ENCODE data around the gene DTNB.
"Not testable (repeated sequence)": the region's sequence is repeated elsewhere in the genome, so short reads cannot be mapped to it uniquely, and the experiment has no call there.

DTNB gene

DNA sequence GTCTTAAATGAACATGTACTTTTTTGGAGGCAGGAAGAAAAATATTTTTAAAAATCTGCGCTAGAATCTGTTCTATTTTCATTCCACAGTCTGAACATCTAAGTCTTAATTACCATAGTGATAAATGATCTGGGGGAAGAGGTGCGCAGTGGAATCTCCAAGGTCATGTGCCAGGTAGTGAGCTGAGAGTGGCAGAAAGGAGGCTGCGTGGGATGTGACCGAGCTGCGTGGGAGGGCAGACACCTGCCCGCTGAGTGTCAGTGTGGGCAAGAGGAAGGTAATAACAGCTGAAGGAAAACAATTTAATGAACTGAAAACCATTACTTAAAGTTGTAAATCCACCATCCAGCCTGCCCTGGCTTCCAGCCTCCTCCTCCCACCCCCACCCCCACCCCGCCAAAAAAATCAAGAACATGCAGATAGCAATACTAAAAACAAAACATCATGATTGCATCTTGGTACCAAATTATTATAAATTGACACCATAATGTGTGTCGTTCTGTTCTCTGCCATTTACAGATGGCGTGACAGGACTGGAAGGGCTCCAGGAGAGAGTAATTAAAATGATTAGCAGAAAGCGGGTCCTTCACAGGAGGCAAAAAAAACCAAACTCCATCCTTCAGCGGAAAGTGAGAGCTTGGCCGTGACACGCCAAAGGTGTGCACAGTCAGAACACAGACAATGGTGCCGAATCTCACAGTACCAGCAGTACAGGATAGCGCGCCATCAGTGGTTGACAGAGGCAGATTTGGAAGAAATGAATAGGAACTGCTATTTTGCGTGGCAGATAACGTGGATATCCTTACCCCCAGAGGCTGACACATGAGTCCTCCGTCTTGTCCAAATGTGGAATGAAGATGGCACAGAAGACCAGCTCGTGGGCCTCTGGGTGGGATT, 11.4 kb upstream of the DTNB start:
- no peak for DNase-seq (ENCODE audit: low read depth in 2 of 2)

DNA sequence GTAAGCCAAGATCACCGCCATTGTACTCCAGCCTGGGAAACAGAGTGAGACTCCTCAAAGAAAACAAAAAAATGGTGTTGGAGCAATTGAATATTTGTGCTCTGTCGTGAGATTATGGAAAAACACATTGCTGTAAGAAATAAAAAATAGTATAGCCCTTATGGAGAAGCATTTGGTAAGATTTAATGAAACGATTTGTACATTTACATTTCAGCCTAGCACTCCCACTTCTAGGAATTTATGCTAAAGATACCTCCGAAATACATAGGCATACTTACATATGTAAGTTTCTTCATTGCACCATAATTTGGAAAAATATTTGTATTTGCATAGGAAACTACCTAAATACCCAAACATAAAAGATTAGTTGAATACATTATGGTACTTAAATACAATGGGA, 8.7 kb upstream of the DTNB start:
- DNase-seq (ENCODE audit: low read depth in 2 of 2): no peak

DNA sequence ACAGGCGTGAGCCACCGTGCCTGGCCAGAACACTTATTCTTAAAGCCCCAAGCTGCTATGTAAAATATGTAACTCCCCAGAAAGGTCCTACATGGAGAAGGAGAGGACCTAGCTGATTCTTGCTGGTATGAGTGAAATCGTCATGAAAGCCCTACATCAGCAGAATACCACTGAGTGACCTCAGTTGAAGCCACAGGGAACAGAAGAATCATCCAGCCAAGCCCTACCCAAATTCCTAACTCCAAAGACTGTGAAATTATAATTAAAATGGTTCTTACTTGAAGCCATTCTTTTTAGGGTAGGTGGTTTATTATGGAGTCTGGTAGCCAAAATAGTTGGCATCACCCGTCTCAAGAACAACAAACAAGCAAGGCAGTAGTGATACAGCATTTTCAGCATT, 4.5 kb upstream of the DTNB start:
- no peak for DNase-seq (ENCODE audit: low read depth in 2 of 2)

DNA sequence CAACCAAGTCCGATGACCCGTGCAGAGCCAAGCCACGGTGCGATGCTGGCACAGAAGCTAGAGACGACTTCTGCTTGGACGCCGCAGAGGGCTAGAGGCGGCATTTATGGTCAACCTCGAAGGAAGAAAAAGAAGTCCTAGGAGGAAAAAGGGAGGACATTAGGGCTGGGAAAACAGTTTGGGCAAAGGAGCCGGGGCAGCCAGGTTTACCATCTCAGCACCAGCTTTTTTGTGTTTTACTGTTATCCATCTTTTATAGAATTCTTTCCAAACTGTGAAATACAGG, 643 bp upstream of the DTNB start:
- DNase-seq (ENCODE audit: low read depth in 2 of 2): no peak

DNA sequence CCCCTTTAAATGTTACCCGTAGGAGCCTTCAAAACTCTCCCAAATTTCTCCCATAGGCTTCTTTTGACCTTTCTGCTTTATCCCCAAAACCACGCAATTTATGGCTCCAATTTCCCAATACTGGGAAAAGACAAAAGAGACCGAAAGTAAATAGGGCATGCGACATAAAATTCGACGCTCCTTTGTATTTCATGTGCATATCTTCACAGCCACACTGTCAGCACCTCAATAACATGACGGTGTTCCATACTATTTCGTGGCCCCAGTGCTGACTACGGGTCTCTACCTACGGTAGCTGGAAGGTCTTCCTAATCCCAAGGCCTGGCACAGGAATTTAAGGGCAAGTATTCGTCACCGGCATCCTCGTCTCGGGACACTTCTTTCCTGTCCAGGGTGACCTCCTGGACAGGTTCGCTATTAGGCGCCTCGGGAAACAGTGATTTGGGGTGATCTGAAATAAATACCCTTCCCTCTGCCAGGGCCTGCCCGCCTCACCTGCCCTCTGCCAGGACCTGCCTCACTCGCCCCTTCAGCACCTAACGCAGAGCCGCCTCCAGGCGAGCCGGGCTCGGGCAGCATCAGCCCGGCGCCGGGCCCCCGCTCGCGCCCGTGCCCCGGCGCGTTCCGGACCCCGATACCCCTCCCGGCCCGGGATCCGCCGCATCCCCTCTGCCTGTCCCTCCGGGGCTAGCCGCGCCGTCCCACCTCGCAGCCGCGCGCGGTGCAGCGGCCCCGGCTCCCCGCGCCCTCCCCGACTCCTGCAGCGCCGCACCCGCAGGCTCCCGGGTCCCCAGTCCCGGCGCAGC, 680 bp downstream of the DTNB start:
- peak; percentile 44 to 48 for DNase-seq (ENCODE audit: low read depth in 2 of 2)

DNA sequence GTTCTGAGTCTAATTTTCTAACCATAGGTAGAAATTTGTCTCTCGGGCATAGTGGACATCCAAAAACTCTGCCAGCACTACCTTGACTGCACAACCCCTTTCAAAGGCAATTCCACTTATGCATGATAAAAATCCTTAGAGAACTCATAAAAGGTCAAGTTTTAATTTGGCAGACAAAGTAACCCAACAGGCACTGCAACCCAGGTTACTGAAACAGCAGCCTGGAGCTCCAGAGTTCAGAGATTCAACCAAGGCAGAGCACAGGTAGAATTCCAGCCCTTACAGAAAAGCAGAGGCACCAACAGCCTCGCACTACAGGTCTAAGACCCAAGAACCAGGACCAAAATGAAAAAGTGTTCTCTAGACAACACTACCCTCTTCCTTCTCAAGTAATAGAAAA, 1.8 kb downstream of the DTNB start:
- DNase-seq (ENCODE audit: low read depth in 2 of 2): no peak

DNA sequence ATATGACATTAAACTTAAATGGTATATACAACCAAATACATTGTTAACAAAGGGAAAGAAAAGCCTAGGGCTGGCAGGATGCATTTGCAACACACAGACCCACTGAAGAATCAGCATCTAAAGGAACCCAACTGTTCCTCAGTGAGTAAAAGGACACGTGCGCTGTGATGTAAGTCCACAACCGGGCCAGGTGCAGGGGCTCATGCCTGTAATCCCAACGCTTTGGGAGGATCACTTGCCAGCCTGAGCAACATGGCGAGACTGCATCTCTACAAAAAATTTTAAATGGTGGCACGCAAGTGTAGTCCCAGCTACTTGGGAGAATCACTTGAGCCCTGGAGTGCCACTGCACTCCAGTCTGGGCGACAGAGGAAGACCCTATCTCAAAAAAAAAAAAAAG, 3.9 kb downstream of the DTNB start:
- DNase-seq (ENCODE audit: low read depth in 2 of 2): no peak

DNA sequence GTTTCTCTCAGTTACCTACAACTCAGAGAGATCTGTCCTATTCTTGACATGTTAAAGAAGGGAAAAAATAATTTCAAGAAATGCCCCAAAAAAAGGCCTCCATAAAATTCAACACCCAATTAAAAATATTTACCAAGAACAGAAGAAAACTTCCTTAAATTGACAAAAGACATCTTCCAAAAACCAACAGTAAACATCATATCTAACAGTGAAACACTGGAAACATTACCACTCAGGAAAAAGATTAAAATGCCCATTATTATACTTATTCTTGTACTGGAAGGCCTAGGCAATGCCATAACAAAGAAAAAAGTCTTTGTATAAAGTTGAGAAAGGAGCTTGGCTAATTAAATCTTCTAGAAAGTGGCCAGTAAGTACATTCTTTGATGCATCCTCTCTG, 7.2 kb downstream of the DTNB start:
- DNase-seq (ENCODE audit: low read depth in 2 of 2): no peak

DNA sequence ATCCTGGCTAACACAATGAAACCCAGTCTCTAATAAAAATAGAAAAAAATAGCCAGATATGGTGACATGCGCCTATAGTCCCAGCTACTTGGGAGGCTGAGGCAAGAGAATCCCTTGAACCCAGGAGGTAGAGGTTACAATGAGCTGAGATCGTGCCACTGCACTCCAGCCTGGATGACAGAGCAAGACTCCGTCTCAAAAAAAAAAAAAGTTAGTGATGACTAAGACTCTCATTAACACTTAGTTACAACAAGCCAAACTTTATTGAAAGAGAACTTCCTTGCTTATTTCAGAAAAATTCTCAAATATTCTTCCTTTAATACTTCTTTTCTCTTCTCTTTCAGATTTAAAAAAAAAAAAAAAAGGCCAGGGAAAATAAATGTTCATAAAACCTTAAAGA, 7.9 kb downstream of the DTNB start:
- DNase-seq (ENCODE audit: low read depth in 2 of 2): not testable (repeated sequence)

DNA sequence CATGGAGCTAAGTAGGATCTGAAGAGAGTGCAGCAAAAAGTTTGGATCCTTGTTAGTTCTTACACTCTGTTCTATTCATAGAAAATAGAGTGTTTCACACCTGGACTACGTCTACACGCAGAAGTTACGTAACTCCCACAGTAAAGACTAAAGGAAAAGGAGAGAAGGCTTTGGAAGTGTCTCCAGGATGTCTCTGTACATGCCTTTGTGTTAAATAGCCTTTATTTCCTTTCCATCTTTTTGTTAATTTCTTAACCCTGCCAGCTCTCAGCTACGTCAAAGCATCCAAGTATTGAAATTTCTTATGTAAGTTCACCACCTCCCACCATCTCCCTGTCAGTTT, 8.4 kb downstream of the DTNB start:
- DNase-seq (ENCODE audit: low read depth in 2 of 2): no peak

DNA sequence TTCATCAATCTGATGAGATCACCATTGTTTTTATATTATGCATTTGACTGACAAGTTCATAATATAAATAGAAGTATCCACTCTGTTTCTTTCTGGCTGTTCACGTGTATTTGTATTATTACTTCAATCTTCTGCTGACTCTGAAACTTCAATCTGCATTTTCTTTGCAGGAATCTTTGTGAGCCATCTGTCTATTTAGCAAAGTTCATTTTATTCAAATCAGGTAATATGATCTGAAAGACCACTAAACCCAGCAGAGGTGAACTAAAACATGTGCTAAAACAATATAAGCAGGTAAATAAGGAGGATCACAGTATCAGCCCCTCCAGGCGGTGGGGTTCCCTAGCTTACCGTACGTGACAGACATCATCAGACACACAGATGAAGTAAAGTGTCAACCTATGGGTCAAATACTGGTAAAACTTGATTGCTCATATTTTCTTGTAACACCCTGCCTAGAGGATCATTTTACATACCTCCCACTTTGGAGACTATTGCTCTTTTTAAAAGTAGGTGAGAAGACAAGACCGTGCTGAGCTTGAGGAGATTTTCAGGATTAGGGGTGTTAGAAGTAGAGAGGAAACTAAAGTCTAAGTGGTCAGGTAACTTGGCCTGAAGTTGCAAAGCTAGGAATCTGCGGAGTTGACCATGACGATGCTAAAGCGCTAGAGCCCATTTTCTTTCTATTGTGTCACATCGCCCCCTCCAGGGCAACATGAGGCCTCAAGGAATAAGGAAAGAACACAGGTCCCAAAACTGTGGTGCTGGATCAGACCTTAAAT, 9.0 kb downstream of the DTNB start:
- DNase-seq (ENCODE audit: low read depth in 2 of 2): no peak

DNA sequence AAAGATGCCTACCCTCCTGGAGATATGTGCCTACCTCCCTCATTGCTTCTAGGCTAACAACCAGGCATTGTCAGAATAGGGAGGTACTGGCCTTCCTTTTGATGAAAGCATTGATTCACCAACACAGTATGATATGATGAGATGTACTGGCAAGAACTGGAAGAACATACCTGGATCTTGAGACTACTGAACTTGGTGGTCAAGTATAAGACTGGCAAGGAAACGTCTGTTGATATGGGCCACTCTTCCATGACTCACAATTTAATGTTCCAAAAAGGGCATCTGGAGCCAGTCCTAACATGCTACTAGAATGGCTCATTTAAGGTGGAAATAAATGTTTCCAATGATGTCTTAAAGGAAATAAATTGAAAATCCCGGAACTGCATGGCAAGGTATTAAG, 18.1 kb downstream of the DTNB start:
- no peak for DNase-seq (ENCODE audit: low read depth in 2 of 2)

DNA sequence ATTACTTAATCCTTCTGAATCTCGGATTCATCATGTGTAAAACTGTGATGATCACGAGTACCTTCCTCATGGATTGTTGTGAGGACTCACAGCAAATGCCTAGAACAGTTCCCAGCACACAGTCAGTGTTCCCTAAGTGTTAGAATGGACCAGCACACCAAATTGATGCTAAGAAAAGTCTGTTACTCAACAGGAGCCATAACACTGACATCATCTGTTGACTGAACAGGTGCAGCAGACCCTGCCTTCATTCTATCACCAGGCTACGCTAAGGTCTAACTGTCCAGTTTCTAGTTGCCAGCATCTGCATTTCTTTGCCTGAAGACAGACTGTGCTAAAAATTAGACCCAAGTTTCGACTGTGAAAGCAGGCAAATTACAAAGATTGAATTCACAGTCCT, 18.6 kb downstream of the DTNB start:
- DNase-seq (ENCODE audit: low read depth in 2 of 2): no peak

DNA sequence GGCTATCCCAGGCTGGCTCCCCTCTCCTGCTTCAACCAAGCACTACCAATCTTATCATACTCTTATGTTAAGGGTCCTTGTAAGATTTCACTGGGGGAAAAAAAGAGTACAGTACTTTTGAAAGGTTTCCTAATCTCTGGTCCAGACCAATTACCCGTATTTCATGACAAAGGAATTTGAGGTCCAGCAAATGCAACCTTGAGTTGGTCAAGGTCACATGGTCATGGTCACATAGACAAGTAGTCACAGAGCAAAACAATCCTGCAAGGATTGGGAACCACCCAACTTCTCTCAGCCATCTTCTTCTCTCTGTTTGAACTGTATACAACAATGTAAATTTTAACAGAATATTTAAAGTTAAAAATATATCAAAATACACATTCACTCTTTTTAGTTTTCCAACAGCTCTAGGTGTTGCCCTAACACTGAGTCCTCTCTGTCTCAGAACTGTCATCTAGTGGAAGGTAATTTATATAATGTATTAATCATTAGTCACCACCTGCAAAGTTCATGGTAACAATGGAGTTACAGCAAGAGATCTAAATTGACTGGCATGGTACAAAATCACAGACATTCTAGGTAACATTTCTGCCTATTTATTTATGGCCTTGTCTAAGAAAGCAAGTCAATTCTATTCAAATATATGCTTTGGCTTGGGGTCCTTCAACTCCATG, 21.5 kb downstream of the DTNB start:
- no peak for DNase-seq (ENCODE audit: low read depth in 2 of 2)

DNA sequence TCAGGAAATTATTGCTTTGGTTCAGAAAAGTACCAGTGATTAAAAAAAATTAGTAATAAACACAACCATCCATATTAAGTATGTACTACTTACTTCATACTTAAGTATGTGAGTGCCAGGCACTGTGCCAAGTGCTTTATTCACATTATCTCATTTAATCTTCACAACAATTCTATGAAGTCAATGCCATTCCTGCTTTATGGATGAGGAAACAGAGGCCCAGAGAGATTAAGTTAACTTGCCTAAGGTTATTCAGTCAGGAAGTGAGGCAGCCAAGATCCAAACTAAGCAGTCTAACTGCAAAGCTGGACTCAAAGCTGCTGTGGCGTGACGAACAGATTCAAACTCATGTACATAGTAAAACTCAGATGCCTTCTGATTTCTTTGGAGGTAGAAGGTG, 22.3 kb downstream of the DTNB start:
- no peak for DNase-seq (ENCODE audit: low read depth in 2 of 2)

DNA sequence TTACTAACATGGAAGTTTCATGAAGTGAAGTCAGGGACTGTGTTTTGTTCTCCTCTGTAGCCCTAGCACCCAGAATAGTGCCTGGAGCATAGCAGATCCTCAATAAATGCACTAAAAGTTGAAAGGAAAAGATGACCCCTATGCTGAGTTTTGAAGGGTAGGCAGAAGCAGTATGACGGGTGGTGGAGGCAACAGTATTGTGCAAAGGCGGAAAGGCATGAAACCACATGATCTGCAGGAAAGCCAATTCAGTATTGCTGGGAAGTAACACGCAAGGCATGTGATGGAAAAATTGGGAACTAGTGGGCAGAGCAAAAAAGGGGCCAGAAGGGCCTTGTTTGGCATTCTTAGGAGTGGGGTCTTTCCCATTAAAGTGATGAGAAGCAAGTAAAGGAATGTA, 23.1 kb downstream of the DTNB start:
- DNase-seq (ENCODE audit: low read depth in 2 of 2): no peak

DNA sequence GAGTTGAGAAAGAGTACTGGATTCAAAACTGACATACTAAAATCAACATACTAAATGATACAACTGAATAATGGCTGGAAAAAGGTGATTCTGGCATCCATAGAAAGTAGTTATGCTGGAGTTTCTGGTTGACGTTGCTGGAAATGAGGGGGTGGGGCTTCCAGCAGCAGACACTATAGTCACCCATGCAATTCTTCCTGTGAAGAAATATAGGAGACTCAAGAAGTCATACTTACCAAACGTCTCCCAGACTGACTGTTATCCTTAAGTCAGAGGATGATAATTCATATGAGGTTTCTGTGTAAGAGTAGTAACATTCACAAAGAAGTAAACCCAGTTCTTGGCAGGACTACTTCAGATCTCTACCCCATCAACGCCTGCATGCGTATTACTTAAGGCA, 23.6 kb downstream of the DTNB start:
- no peak for DNase-seq (ENCODE audit: low read depth in 2 of 2)

DNA sequence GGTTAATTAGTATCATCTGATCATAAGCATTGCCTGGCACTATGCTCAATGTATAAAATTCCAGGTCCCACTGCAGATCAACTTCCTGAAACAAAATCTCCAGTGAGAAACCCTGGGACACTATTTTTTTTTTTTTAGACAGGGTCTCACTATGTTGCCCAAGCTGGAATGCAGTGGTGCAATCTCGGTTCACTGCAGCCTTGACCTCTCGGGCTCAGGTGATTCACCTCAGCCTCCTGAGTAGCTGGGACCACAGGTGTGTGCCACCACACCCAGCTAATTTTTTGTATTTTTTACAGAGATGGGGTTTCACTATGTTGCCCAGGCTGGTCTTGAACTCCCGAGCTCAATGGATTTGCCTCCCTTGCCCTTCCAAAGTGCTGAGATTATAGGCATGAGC, 31.1 kb downstream of the DTNB start:
- DNase-seq (ENCODE audit: low read depth in 2 of 2): no peak

DNA sequence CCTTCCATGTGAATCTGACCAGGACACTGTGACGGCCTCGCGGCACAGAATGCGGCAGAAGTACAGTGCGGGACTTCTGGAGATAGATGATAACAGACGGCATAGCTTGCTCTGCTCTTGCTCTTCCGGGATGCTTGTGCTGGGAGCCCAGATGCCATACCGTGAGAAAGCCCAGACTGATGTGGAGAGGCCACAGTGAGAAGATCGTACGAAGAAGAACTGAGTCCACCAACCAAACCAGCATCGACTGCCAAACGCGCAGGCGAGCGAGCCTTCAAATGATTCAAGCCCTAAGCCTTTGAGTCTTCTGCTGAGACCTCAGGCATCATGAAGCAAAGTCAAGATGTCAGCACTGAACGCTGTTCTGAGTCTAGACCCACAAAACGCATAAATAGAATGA, 33.7 kb downstream of the DTNB start:
- DNase-seq (ENCODE audit: low read depth in 2 of 2): no peak

DNA sequence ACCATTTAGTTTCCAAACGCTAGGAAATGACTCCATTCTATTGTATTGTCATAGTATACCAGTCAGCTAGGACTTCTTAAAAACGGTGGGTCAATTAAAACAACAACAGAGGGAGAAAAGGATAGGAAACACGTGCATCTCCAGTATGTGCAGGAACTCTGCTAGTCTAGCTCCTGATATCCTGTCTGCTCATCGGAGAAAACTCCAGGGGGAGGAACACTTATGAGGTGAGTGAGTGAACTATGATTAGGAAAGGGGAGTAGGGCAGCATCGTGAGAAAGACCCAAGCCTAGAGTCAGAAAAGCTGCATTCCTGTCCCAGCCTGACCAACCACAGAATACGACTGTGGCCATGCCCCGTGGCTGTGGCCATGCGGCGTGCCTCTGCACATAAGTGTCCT, 34.2 kb downstream of the DTNB start:
- DNase-seq (ENCODE audit: low read depth in 2 of 2): no peak

DNA sequence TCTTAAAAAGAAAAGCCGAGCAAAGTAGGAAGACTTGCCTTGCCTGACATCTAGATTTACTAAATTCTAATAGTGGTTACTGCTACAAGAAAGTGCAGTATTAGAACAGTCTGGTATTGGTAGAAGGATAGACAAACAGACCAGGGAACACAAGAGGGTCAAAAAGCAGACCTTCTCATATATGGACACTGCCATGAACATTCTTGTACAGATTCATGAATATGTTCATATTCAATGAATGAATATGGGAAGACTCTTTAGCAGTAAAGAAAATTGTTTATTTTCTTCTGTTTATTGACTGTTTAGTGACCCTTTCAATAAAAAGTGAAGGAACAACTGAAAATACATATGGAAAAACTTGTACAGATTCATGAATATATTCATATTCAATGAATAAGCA, 37.6 kb downstream of the DTNB start:
- DNase-seq (ENCODE audit: low read depth in 2 of 2): no peak

DNA sequence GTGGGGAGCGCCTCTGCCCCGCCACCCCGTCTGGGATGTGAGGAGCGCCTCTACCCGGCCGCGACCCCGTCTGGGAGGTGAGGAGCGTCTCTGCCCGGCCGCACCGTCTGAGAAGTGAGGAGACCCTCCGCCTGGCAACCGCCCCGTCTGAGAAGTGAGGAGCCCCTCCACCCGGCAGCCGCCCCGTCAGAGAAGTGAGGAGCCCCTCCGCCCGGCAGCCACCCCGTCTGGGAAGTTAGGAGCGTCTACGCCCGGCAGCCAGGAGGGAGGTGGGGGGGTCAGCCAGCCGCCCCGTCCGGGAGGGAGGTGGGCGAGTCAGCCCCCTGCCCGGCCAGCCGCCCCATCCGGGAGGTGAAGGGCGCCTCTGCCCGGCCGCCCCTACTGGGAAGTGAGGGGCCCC, 39.6 kb downstream of the DTNB start:
- not testable (repeated sequence) for DNase-seq (ENCODE audit: low read depth in 2 of 2)

All from activated CD4-positive, alpha-beta T cell treated with anti-CD3 and anti-CD28 coated beads for 24 hours (primary cell).